NCI-H187 treated with DMSO at 0.1 percent for 48 hours (cell line): ENCODE measurements around the gene XPR1.

ENCODE experiments used
- DNase-seq: peaks from one replicate; lab custom pipeline; 2025; lab: John Stamatoyannopoulos, UW

Gene XPR1

DNA sequence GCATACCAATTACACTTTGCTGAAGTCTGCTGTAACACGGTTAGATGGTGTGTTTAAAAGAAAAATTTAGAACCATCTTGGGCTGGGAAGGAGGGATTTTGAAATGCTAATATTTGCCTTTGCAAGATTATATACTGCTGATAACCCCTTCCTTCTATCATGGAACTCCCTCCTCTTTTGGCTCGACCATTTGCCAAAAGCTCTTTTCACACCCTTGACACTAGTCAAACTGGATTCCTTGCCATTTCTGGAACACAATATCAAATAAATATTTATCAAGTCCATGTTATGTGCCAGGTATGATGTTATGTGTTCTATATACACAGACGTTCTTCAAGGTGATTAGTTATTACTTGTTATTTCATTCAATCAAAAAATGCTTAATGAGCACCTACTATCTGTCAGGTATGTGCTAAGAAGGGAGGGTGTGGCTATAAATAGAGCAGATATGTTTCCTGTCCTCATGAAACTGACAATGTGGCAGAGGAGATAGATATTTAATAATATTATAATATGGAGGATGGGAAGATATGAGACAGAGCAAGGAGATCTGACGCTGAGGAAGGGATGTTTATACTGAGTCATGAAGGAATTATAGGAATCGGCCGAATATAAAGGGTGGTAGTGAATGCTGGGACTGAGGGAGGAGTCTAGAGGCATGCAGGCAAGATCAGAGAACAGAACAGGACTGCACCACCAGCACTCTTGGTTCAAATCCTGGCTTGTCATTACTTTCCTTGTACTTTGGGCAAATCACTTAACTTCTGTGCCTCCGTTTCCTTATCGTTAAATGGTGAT, 16.1 kb upstream of the XPR1 start:
- no peak for DNase-seq

DNA sequence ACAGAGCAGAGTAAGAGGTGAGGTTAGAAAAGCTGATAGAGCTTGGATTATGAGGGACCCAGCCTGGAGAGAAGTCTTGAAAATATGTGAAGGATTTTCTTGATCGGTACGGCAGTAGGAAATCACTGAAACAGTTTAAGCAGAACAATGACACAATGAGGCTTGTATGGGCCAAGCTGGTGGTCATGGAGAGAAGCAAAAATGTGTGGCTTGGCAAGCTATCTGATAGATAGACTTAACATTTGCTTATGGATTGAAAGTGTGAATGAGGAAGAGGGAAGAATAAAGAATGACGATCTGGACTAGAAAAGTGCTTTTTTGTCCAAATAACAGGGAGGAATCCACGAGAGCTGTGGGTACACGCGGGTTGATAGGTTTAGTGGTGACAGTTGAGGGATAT, 15.4 kb upstream of the XPR1 start:
- no peak for DNase-seq

DNA sequence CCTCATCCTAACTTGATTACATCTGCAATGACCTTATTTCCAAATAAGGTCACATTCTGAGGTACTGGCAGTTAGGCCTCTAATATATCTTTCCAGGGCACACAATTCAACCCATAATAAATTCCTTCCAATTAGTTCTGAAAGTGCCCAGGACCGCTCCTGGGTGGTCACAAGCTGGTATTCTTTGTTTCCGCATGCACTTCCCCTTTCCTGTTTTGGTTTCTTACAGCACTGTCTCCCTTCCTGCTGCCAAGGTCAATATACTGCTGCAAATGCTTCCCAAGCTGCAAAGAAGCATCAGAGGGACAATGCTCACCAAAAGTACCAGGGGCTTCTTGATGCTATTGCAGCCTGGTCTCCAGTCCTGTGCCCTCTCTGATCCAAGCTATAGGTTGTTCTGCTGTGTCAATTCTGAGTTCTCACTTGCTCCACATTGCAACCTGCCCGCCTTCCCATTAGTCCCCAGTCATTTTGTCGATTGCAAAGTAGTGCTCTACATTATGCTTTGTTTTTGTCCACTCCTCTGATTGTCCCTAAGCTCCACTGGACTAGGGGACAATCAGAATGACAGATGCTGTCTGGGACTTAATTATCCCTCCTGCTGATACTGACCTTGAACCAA, 13.9 kb upstream of the XPR1 start:
- DNase-seq, result no peak

DNA sequence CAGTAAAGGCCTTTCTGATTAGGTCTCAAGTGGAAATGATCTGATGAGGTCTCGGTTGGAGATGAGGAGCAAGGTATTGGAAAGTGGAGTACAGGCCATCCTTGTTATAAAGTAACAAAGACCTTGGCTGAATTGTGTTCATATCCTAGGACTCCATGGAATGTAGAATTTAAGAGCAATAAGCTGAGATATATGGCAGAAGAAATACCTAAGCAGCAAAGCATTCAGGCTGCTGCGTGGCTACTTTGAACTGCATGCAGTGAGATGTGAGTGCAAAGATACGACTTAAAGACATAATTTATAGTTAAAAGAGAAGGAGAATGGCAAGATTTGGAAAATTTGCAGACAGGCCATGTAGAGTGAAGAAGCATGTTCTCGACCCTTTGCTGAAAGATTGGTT, 11.2 kb upstream of the XPR1 start:
- no peak for DNase-seq

DNA sequence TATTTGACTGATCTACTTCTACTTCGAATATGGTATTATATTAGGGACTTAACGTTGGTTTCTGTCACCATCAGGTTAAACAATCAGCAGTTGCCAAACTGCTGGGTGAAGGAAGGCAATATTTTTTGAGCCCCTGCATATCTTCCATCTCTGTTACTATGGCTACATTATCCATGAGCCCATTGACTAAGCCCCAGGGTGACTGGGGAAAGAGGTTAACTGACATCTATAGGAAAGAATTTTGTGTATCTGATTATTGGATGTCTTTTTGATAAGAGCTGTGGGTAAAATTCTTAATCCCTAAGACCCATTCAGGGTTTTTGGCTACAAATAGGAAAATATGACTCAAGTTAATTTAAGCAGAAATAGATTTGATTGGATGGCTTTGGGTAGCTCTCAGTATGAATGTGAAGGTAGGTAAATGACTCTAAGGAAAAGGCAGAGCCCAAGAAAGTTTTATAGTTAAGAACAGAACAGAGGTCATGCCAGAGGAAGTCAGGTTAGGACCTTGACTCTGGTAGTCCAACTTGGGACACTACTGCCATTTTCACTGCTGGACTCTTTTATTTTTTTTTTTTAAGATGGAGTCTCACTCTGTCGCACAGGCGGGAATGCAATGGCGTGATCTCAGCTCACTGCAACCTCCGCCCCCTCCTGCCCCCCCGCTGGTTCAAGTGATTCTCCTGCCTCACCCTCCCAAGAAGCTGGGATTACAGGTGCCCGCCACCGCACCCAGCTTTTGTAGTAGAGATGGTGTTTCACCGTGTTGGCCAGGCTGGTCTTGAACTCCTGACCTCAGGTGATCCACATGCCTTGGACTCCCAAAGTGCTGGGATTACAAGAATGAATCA, 8.9 kb upstream of the XPR1 start:
- DNase-seq, result no peak

DNA sequence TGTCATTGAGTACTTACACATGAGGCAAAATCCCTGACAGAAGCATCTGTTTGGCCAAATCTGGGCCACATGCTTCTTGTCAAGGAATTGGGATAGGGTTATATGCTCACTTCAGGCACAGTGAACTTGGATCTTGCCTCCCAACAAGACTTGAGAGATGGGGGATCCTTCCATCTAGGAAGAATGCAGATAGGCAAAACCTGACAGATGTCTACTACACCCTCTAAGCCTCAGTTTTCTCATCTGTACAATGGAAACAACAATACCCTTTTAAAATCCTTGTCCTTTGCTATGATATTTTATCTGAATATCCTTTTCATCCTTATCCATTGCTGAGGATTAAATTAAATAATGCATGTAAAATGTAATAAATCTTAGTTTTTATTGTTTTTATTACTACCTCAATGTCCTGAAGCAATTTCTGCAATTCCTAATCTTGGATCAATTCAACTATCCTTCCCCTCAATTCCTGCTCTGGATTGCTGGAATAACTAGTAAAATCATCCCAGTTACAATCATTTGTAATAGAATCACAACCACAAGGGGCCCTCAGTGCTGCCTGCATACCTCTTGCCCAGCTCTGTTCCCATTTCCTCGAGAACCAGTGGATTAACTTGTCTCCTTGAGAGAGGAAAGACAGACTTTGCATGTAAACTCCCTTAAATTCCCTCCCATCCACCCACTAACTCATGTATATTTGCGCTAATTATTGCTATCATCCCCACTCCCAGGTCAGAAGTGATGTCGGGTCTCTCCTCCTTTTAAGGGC, 8.1 kb upstream of the XPR1 start:
- no peak for DNase-seq

DNA sequence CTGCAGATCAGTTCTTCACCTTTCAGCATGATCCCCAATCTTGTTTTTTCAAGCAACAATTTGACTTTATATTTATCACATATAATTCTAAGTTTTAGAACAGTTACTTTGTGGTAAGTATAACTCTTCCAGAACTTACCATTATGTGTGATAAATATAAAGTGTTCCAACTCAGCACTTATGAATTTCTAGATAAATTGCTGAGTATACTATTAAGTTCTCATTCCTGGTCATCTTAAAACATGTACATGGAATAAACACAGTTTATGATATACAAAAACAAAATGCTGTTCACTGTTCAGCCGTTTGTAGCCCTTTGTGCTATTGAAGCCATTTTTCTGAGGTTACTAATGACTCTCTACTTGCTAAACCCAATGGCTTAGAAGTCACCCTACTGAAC, 5.1 kb upstream of the XPR1 start:
- DNase-seq, result no peak

DNA sequence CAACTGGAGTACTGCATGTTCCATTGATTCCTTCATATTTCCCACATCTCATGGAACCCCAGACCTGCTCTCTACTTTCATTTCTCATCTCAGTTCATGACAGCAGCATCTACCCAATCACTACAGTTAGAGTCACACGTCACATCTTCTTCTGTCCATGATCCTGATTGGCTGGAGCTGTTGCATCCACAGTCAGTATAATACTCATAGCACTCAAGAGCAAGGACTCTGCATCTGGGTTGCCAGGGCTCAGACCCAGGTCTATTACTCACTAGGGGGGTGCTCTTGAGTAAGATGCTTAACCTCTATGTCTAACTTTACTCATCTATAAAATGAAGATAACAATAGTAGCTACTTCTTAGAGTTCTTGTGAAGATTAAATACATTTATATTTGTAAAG, 4.4 kb upstream of the XPR1 start:
- DNase-seq, result no peak

DNA sequence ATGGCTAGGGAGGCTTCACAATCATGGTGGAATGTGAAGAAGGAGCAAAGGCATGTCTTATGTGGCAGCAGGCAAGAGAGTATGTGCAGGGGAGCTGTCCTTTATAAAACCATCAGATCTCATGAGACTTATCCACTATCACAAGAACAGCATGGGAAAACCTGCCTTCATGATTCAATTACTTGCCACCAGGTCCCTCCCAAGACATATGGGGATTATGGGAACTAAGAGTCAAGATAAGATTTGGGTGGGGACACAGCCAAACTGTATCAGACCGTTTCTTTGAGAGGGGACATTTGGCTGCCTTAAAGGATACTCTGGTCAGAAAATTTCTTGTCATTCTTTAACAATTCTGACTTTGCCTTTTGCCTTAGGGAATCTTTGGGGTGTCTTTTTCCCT, 3.2 kb upstream of the XPR1 start:
- DNase-seq, result no peak

DNA sequence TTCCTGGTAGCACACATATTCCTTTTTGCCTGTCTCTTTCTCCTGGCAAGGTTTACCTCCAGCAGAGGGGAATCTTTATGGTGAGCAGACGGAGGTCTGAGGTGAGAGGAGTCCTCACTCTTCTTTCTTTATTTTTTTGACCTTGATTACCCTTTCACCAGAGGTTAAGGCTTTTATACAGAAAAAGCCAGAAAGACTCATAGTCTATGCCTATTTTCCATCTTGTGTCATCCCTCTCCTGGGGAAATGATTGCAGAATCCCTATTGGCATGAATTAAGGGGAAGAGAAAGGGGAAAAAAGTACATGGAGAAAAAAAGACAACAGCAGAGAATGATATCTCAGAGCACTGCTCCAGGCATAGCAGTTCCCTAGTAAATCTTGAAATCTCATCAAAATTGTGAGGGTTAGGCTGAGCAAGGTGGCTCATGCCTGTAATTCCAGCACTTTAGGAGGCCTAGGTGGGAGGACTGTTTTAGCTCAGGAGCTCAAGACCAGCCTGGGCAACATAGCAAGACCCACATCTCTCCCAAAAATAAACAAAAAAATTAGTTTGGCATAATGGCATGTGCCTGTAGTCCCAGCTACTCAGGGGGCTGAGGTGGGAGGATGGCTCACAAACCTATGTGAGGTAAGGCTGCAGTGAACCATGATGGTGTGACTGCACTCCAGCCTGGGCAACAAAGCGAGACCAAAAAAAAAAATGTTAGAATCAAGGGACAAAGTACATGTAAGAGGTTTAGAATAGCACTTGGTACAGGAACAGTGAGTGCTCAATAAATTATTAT, 1.2 kb upstream of the XPR1 start:
- no peak for DNase-seq

DNA sequence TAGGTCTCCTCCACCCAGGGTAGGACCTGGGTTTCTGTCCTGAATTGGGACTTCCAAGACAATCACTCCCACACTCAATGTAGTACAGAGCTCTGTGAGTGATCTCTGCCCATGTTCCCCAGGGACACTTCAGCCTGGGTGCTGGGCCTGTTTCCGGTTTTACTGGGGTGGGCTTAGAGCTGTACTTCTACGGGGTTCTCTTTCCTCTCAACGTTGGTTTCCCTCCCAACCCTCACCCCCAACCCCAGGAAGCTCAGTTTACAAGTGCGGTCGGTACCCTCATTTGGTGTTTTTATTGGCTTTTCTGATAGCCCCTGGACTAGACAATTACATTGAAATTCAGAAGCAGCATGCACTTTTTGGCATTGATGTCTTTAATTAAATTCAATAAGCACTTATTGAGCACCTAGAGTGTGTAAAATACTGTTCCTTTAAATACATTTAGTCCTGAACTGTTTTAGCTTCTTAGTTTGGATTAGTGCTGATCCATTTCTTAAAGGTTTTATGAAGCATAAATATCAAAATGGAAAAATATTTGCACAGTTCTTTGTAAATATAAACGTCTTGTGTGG, 542 bp upstream of the XPR1 start:
- no peak for DNase-seq

DNA sequence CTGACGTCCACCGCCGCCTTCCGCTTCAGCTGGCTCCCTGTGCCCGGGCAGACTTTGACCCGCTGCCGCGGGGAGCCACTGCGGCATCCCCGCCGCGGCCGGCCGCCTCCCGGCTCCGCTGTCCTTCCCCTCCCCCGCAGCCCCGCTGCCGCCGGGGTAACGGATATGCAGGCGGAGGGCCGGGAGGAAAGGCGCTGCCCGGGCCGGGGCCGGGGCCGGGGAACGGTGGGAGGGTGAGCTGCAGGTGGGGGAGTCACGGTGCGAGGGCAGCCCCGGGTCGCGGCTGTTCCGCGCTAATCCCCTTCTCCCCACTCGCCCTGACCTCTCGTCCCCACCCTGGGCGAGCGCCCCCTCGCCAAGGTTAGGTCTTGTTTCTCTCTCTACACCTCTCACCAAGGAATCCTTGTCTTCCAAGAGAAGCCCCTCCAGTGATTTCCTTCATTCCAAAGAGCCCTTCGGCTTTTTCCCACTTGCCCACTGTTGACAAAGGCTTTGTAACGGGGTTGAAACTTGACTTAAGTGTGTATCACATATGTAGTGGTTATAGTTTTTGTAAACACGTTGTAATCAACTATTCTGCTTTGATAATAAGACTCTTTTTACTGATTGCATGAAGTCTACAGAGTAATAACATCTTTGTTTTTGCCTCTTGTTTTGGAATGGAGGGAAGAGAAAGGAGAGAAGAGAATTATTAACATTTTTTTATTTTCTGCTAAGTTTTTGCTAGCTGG, 669 bp downstream of the XPR1 start:
- DNase-seq, result no peak

DNA sequence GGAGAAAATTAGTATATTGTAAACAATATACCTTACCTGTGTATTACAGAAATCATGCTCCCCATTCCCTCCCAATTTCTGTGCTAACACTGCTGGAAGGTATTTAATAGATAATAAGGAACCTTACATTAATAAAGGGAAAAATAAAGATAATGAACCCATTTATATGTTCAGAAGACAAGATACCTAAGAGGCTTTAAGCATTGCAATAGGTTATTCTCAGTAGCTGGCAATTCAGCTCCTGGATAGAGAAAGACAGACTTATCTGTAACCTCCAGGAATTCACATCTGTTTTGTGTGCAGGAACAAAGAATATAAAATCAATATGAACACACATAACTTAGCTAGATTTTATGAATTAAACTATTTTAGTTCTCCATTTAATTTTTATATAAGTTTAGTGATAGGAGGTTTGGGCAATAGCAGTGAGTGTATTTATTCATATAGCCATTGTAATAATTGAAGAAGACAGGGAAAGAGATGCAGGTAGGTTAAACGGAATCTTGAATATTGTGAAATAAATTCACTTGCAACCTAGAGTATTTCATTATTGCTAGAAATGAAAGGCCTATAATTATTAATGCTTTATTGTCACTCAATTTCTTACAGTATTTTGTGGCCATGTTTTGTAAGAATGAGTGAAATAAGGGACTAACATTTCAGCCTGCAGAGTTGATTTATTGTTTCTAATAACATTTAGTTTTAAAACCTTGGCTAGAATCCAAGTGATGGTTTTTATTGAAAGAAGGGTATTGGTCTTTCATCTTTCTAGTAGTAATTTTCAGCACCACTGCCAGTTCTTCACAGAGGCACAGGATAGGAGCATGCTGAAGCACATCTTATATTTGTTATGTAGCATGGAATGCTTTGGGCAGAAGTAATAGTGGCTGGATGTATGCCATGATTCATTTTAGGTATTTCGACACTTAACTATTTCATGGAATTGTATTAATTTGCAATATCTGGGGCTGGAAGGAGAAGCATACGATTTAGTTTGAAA, 1.5 kb downstream of the XPR1 start:
- DNase-seq, result no peak

DNA sequence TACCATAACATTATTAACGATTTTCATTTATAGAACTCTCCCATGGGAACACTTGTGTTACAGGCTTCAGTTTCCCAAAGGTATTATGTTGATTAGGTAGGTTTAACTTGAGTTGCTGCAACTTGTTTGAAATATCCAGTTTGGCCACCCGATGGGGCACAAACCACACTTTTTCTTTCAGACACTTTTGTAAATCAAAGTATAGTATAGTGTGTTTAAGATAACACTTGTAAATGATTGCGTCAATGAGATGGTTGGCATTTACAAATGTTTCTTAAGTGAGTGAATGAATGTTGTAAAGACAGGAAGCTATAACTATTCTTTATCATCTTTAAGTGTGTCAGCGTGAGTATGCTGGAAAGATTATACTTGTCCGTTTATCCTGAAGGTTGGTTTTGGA, 4.3 kb downstream of the XPR1 start:
- DNase-seq, result no peak

DNA sequence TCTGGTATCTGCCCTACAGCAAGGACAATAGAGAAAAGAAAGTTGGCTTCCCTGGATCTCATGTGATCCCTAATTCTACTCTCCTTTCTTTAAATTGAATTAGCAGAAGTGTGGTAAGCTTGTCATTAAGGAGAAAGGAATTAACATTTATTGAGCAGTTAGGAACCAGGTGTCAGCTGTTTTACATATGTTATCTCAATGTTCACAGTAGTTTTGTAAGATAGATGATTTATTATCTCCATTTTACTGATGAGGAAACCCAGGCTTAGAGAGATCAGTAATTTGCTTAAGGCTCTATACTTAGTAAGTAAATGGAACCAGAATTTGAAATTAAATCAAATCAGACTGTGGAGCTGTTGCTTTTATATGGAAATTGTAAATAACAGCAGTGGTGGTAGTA, 8.0 kb downstream of the XPR1 start:
- DNase-seq, result no peak

DNA sequence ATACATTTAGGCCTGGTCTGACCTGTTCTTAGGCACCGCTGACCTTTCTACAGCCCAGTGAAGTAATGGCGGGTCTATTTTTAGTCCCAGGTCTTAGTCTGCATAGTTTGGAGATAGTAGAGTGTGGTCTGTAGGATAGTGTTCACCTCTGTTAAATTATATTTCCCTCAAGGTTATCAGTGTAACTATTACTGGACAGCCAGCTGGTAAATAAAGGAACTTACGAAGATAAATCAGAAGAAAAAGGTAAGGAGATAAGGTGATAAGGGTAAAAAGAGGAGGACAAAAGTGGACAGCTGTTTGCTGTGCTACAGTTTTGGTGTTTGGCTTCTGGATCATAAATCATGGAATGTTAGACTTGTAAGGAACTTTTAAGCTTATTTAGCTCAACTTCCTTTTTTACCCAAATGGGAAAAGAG, 8.7 kb downstream of the XPR1 start:
- no peak for DNase-seq

DNA sequence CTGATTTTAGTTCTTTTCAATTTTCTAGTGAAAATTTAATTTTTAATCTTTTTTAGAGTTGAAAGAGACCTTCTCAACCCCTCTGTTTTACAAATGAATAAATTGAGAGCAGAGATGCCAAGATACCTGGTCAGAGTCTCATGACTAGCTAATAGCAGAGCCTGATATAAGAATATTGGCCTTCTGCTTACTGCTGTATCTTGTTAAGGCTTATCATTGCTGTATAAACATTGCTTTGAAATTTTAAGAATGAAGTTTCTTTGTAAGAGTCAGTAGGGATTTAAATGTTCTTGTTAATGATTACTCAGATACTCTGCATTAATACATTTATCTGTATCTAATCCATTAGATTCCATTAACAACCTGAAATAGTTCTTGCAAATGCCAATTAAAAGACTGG, 9.8 kb downstream of the XPR1 start:
- DNase-seq, result no peak

DNA sequence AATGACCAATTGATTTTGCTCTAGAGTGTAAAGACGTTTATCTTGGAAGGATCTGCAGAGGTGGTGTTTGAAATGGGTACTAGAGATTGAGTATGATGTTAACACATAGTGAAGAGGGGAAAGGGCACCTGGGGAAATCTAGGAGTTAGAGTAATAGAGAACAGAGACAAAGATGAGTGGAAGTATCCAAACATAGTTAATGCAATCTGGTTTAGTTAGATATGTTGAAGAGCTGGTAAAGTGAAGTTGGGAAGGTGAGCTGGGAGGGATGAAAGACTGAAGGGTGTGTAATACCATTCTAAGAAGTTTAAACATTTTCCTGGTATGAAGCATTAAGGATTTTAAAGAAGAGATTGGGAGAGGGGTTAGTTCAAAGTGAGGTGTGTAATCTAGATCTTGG, 11.0 kb downstream of the XPR1 start:
- no peak for DNase-seq

DNA sequence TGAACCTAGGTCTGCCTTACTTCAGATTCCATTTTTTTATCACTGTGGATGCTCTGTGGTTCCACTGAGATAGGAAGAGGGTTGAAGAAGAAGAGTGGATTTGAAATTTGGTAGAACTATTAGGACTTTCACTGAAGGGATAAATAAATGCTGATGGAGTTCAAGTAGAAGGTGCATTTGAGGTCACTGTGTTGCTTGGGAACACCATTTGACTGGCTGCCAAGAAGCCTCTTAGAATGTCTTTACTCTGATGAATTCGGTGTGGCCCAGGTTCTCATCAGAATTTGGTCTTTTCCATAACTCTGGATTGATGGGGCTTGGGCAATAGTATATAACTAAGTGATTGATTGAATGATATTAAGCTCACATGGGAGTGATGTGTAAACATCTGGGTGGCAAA, 11.9 kb downstream of the XPR1 start:
- DNase-seq, result no peak
